Hematopoietic multipotent progenitor cell treated with erythropoietin and hydrocortisone succinate and interleukin-3 and kit ligand, for 15 days (in vitro differentiated cells): ENCODE results near the gene GTF3C1.

Experiments
- DNase-seq: peaks from one replicate; pipeline ENCODE4 v3.0.0-alpha.2; 2015; ENCODE audit warnings: low spot score

The GTF3C1 gene

DNA sequence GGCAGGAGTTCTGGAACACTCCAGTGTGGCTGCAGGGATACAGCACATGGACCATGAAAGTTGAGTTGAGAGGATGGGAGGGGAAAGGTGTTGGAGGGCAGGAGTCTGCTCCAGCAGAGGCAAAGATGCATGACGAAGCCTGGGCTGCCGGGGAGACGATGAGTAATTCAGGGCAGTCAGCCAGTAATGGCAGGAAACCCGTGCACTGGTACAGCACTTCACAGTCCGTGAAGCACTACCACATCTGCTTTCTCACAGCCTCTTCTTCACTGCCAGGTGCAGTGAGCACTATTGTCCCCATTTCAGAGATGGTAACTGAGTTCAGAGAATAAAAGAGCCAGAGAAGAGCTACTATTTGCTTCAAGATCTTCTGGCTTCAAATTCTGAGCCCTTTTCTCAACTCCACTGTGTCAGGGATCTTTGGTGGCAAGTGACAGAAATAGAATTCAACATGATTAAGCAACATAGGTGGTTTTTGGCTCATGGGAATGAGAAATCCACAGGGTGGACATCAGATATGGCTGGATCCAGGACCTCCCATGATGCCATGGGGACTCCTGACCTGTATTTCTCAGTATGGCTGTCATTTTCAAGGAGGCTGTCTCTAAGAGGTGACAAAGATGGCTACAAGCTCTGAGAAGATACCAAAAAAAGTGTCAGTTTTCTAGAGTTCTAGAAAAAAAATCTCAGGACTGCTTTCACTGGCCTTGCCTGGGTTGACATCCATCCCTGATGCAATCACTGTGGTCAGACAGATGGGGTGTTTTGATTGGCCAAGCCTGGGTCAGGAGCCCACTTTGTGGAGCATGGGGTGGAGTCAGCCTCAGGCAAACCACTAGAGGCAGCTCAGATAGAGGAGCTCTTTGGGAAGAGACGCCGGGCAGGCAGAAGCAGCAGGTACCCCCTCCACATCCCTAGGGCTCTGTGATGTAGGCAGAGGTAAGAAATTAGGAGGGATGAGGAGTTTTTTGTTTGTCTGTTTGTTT lies 123.0 kb downstream of the GTF3C1 start:
- no peak for DNase-seq

DNA sequence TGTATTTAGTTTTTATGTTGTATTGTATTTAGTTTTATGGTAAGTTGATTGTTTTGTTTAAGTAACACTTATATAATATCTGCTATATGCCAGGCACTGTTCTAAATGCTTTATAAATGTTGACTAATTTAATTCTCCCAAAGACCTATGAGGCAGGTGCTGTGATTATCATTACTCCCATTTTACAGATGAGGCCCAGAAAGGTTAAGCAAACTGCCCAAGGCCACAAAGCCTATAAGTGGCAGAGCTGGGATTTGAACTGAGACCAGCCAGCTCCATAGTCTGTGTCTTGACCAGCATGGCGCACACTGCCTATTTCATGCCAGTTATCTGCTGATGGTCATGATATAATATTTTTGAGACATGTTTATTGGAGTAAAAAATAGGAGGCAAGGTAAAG lies 123.8 kb downstream of the GTF3C1 start:
- DNase-seq: no peak

DNA sequence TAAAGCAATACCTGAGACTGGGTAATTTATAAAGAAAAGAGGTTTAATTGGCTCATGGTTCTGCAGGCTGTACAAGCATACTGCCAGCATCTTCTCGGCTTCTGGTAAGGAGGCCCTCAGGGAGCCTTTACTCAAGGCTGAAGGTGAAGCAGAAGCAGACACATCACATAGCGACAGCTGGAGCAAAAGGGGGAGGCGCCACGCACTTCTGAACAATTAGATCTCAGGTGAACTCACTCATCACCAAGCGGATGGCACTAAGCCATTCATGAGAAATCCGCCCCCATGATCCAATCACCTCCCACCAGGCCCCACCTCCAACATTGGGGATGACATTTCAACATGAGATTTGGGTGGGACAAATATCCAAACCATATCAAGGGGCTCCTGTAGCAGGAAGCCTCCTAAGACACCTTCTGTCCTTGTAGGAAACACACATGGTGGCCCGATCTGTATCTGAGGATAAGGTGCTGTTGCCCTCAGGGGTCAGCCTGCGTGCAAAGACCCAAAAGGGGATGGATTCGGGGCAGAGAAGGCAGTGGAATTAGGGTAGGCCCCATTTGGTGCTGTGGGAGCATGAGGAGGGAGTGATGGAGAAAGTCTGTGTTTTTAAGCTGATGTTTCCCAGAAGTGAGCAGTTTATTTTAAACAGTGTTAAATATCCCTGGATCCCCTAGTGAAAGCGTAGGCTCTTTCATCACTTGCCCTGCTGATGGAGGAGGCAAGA lies 124.8 kb downstream of the GTF3C1 start:
- no peak for DNase-seq

DNA sequence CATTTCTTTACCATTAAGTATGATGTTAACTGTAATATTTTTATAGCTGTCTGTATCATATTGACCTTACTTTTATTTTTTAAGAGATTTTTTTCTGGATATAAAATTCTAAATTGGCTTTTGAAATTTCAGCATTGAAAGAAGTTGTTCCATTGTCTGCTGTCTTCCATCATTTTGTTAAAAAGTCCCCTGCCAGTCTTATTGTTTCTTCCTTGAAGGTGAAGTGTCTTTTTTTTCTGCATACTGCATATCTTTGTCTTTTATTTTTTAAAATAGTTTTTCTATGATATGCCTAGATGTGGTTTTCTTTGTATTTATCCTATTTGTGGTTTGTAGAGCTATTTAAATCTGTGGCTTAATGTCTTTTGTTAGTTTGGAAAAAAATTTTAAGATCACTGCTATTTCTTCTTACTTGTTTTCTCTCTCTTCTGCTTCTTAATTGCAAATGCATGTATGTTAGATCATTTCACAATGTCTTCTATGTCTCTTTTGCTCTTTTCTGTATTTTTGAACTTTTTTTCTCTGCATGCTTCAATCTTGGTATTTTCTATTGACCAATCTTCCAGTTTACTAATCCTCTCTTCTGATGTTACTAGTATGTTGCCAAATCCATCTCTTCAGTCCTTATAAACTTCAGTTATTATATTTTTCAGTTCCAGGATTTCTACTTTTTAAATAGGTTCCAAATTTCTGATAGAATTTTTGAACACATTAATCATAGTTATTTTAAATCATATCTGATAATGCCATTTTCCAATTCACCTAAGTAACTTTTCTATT lies 127.6 kb downstream of the GTF3C1 start:
- DNase-seq: no peak

DNA sequence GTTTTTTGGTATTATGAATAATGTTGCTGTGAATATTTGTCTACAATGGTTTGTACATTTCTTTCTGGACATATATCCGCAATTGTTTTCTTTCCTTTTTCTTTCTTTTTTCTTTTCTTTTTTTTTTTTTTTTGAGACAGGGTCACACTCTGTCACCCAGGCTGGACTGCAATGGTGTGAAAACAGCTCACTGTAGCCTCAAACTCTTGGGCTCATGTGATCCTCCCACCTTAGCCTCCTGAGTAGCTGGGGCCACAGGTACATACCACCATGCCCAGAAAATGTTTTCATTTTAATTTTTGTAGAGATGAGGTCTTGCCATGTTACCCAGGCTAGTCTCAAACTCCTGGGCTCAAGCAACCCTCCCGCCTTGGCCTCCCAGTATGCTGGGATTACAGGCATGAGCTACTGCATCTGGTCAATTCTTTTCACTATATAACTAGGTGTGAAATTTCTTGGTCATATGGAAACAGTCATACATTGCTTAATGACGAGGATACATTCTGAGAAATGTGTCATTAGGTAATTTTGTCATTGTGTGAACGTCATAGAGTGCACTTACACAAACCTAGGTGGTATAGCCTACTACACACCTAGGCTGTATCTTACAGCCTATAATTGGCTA lies 132.6 kb downstream of the GTF3C1 start:
- no peak for DNase-seq

DNA sequence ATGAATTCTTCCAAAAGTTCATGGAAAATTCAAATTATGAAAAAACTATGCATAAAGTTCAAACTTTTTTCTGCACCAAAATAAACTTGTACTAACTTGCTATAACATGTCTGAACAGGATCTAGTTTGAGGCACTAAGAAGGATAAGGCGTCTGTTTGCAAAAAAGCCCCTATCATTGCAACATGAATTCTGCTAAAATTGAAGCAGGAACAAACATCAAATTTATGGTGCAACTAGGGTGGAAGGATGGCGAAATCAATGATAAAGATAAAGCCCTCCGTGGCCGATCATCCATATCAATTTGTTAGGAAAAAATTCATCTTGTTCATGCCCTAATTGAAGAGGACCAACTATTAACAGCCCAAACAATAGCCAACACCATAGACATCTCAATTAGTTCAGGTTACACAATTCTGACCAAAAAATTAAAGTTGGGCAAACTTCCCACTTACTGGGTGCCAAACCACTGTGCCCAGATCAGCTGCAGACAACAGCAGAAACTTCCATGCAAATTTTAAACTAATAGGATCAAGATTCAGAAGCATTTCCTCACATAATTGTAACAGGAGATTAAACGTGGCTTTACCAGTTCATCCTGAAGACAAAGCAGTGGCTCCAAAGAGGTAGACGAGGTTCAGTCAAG lies 134.8 kb downstream of the GTF3C1 start:
- no peak for DNase-seq

DNA sequence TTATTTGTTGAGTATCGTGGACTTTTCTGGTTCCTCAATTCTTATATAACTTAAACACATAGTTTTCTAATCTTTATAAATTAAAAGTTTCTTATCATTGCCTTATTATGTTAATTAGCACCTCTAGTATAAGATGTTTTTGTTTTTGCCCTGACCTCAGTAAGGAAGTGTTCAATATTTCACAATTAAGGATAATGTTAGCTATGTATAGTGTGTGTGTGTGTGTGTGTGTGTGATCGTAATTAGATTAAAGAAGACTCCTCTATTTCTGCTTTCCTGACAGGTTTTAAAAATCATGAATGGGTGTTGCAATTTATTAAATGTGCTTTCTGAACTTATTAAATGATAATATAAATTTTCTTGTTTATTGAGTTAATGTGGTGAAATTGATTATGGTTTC lies 135.8 kb downstream of the GTF3C1 start:
- no peak for DNase-seq

DNA sequence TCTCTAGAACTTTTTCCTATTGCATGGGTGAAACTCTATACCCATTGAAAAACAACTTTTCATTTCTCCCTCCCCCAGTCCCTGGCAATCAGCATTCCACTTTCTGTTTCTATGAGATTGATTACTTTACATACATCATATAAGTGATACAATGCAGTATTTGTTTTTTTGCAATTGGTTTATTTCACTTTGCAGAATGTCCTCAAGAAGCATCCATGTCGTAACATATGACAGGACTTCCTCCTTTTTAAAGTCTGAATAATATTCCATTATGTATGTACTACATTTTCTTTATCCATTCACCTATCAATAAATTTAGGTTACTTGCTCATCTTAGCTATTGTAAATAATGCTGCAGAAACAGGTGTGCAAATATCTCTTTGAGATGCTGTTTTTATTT lies 139.0 kb downstream of the GTF3C1 start:
- no peak for DNase-seq
